Activated B cell treated with CpG ODN at 0.5 μM for 24 hours (primary cell): ENCODE results near the gene LHFPL2. TPM values are rescaled to one million over a fixed set of nuclear protein-coding genes. Genes with fewer than 3 reads are reported as not detected.

Experiments used
- ATAC-seq: fragments of 200-7000 bp; cut with Tn5 transposase; one replicate; pipeline ENCODE4 v1.10.0; 2021; ENCODE audit warnings: low read depth, mild to moderate bottlenecking, moderate library complexity
- CTCF ChIA-PET: fragments of 350-600 bp; sonication (Branson Sonifier 250); formaldehyde crosslinking; loops from one replicate; lab custom pipeline; 2021; ENCODE audit warnings: antibody characterized with exemption; lab: Charles Lee
- POLR2A ChIA-PET: fragments of 350-600 bp; sonication (Branson Sonifier 250); formaldehyde crosslinking; loops from one replicate; lab custom pipeline; 2021; ENCODE audit warnings: antibody characterized with exemption; lab: Charles Lee
- DNase-seq: peaks from one replicate; pipeline ENCODE4 v3.0.0; 2022
- H3K27ac Mint-ChIP-seq: one replicate; pipeline ENCODE4 v1.8.0; 2020; ENCODE audit warnings: mixed read lengths
- H3K27me3 Mint-ChIP-seq: one replicate; pipeline ENCODE4 v1.8.0; 2021; ENCODE audit warnings: mixed read lengths
- H3K36me3 Mint-ChIP-seq: one replicate; pipeline ENCODE4 v1.8.0; 2021; ENCODE audit warnings: low read depth, mixed read lengths
- H3K4me1 Mint-ChIP-seq: one replicate; pipeline ENCODE4 v1.8.0; 2021; ENCODE audit warnings: mixed read lengths
- H3K4me3 Mint-ChIP-seq: one replicate; pipeline ENCODE4 v1.8.0; 2020; ENCODE audit warnings: mild to moderate bottlenecking, mixed read lengths
- H3K9me3 Mint-ChIP-seq: one replicate; pipeline ENCODE4 v1.8.0; 2020; ENCODE audit warnings: mixed read lengths
- CTCF ChIP-seq: fragments of 200-600 bp; IDR thresholded peaks from one replicate; pipeline ENCODE4 v1.8.0; 2022; ENCODE audit warnings: antibody characterized with exemption, mild to moderate bottlenecking
- intact Hi-C: fragments of 100-400 bp; cut with micrococcal nuclease; formaldehyde crosslinking; loops from one replicate; pipeline ENCODE4 v1.15.1; 2024
- total RNA-seq: library from RNA; stranded (reverse); gene quantifications from 2 replicates; pipeline ENCODE4 v1.2.3, GENCODE V29; 2022

Gene LHFPL2
- total RNA-seq, 1 donor from 2014 or later = 12.0 TPM

- Mint-ChIP-seq H3K9me3 (no peaks in the 10 kb centered on the region), H3K36me3 (peaks cover 4% of the 10 kb centered on the region), H3K27ac (no peak overlapping the region), H3K4me3 (no peak overlapping the region), H3K4me1 (peaks cover 10% of the 10 kb centered on the region), H3K27me3 (no peaks in the 10 kb centered on the region)
- CTCF ChIA-PET = no interaction called here
- intact Hi-C loops = no loop called here
- no peak for ATAC-seq
- TF ChIP-seq CTCF = no peak
- POLR2A ChIA-PET = no interaction called here
- no peak for DNase-seq
Observed at GRCh38 chr5:78547731-78548615, 100.6 kb downstream of the LHFPL2 start.

- intact Hi-C loops = no loop called here
- DNase-seq = no peak
- CTCF ChIA-PET = no interaction called here
- Mint-ChIP-seq H3K9me3 (no peaks in the 10 kb centered on the region), H3K36me3 (peaks cover 4% of the 10 kb centered on the region), H3K27me3 (no peaks in the 10 kb centered on the region), H3K4me1 (peaks cover 3% of the 10 kb centered on the region), H3K4me3 (no peak overlapping the region), H3K27ac (no peak overlapping the region)
- TF ChIP-seq CTCF = no peak
- no peak for ATAC-seq
- POLR2A ChIA-PET = no interaction called here
Observed at GRCh38 chr5:78547183-78547582, 101.4 kb downstream of the LHFPL2 start.

GRCh38 chr5:78546276-78546996, 102.1 kb downstream of the LHFPL2 start:
- ChIA-PET POLR2A (no interaction called here), CTCF (no interaction called here)
- Mint-ChIP-seq H3K27me3 (no peaks in the 10 kb centered on the region), H3K27ac (no peak overlapping the region), H3K9me3 (no peaks in the 10 kb centered on the region), H3K36me3 (peaks cover 4% of the 10 kb centered on the region), H3K4me1 (peaks cover 3% of the 10 kb centered on the region), H3K4me3 (no peak overlapping the region)
- no peak for TF ChIP-seq CTCF
- ATAC-seq = no peak
- DNase-seq = no peak
- intact Hi-C loops = no loop called here

GRCh38 chr5:78545406-78545805, 103.2 kb downstream of the LHFPL2 start:
- H3K4me3 Mint-ChIP-seq = no peak overlapping the region
- H3K27me3 Mint-ChIP-seq = no peaks in the 10 kb centered on the region
- H3K27ac Mint-ChIP-seq = no peak overlapping the region
- DNase-seq = no peak
- no peak for ATAC-seq
- CTCF ChIA-PET = no interaction called here
- H3K4me1 Mint-ChIP-seq = peaks cover 3% of the 10 kb centered on the region
- no peaks in the 10 kb centered on the region for H3K9me3 Mint-ChIP-seq
- intact Hi-C loops = no loop called here
- POLR2A ChIA-PET = no interaction called here
- H3K36me3 Mint-ChIP-seq = peaks cover 4% of the 10 kb centered on the region
- TF ChIP-seq CTCF = no peak

- H3K4me1 Mint-ChIP-seq = peaks cover 3% of the 10 kb centered on the region
- H3K36me3 Mint-ChIP-seq = peaks cover 4% of the 10 kb centered on the region
- H3K27me3 Mint-ChIP-seq = no peaks in the 10 kb centered on the region
- no peak overlapping the region for H3K27ac Mint-ChIP-seq
- no peak for TF ChIP-seq CTCF
- H3K9me3 Mint-ChIP-seq = no peaks in the 10 kb centered on the region
- ChIA-PET POLR2A (no interaction called here), CTCF (interaction anchor here (0.6 kb wide), 1 partner anchor 89 kb away, joined by 3 read pairs; no protein-coding TSS in a partner anchor)
- ATAC-seq = peak; percentile 10
- no peak for DNase-seq
- intact Hi-C loops = no loop called here
- H3K4me3 Mint-ChIP-seq = no peak overlapping the region
Observed at GRCh38 chr5:78544561-78545201, 103.9 kb downstream of the LHFPL2 start.
